Fibroblast of lung (primary cell): Measurements from ENCODE around the gene TMED9.

Source experiments
- CTCF ChIP-seq, 2 donors: IDR thresholded peaks in 1 of 2; conservative IDR thresholded peaks in 1 of 2; 1 replicate in 1 of 2; 2 replicates in 1 of 2; pipeline ENCODE4 v1.5.1; 2011 to 2012; ENCODE audit warnings: low read length in 2 of 2, control low read depth in 1 of 2, inconsistent platforms in 1 of 2, low read depth in 1 of 2, mild to moderate bottlenecking in 1 of 2
- EZH2 ChIP-seq: IDR thresholded peaks from 2 replicates; pipeline ENCODE4 v1.5.1; 2012; ENCODE audit warnings: low read length, control low read depth, mild to moderate bottlenecking; ENCODE audit errors: missing control alignments

GRCh38 chr5:177576169-177576568 lies 15.8 kb upstream of the TMED9 start:
- TF ChIP-seq CTCF (conservative IDR thresholded peaks at IDR 0.05 in 1 of 2, IDR thresholded peaks at IDR 0.05 in 1 of 2; ENCODE audit: low read depth in 1 of 2, low read length in 2 of 2), result no peak
- no peak for TF ChIP-seq EZH2
